KMS-11 (cell line): ENCODE data around the gene HNRNPA2B1.
"Not testable (repeated sequence)": the region's sequence is repeated elsewhere in the genome, so short reads cannot be mapped to it uniquely, and the experiment has no call there.

ENCODE experiments used
- H2AFZ ChIP-seq: fragments of 200-600 bp; sonication (generic); 2 replicates; pipeline ENCODE4 v1.6.1; 2016; ENCODE audit warnings: antibody characterized with exemption, mixed run types, low read depth
- H3K27ac ChIP-seq: fragments of 200-600 bp; sonication (generic); 2 replicates; pipeline ENCODE4 v1.6.1; 2016; ENCODE audit warnings: mild to moderate bottlenecking, mixed run types
- H3K27me3 ChIP-seq: fragments of 200-600 bp; sonication (generic); 2 replicates; pipeline ENCODE4 v1.6.1; 2017; ENCODE audit warnings: mild to moderate bottlenecking, low read depth, mixed run types, moderate library complexity; ENCODE audit not compliant: insufficient read depth
- H3K36me3 ChIP-seq: fragments of 200-600 bp; sonication (generic); 2 replicates; pipeline ENCODE4 v1.6.1; 2017; ENCODE audit warnings: mild to moderate bottlenecking, mixed run types; ENCODE audit not compliant: insufficient read depth
- H3K4me1 ChIP-seq: fragments of 200-600 bp; sonication (generic); 2 replicates; pipeline ENCODE4 v1.6.1; 2016; ENCODE audit warnings: mild to moderate bottlenecking, low read depth, mixed run types; ENCODE audit not compliant: poor library complexity, severe bottlenecking
- H3K4me2 ChIP-seq: fragments of 200-600 bp; sonication (generic); 2 replicates; pipeline ENCODE4 v1.7.0; 2016; ENCODE audit warnings: mild to moderate bottlenecking, mixed run types
- H3K4me3 ChIP-seq: fragments of 200-600 bp; sonication (generic); IDR thresholded peaks from 2 replicates; pipeline ENCODE4 v1.6.1; 2017; ENCODE audit warnings: low read depth, low read length, mixed read lengths; ENCODE audit not compliant: insufficient read depth
- H3K79me2 ChIP-seq: fragments of 200-600 bp; sonication (generic); 2 replicates; pipeline ENCODE4 v1.6.1; 2016; ENCODE audit warnings: low read depth, mixed run types; ENCODE audit not compliant: insufficient read depth
- H3K9ac ChIP-seq: fragments of 200-600 bp; sonication (generic); 2 replicates; pipeline ENCODE4 v1.6.1; 2016; ENCODE audit warnings: mild to moderate bottlenecking, mixed run types
- H4K20me1 ChIP-seq: fragments of 200-600 bp; sonication (generic); 2 replicates; pipeline ENCODE4 v1.6.1; 2016; ENCODE audit warnings: mild to moderate bottlenecking, mixed run types; ENCODE audit not compliant: insufficient read depth
- TF ChIP-seq, protein P1 (sequence below): fragments of 200-600 bp; sonication (generic); conservative IDR thresholded peaks from 2 replicates; pipeline ENCODE4 v1.6.1; 2017; ENCODE audit warnings: low read depth, mild to moderate bottlenecking, antibody characterized with exemption, low read length, moderate library complexity, mixed read lengths

The HNRNPA2B1 gene

DNA sequence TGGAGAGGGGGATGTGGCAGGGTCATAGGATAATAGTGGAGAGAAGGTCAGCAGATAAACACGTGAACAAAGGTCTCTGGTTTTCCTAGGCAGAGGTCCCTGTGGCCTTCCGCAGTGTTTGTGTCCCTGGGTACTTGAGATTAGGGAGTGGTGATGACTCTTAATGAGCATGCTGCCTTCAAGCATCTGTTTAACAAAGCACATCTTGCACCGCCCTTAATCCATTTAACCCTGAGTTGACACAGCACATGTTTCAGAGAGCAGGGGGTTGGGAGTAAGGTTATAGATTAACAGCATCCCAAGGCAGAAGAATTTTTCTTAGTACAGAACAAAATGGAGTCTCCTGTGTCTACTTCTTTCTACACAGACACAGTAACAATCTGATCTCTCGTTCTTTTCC lies 24.6 kb downstream of the HNRNPA2B1 start:
- H2AFZ ChIP-seq, H3K27ac ChIP-seq, H3K27me3 ChIP-seq, H3K36me3 ChIP-seq, H3K4me3 ChIP-seq, H3K9ac ChIP-seq, H4K20me1 ChIP-seq, H3K4me2 ChIP-seq: not testable (repeated sequence)
- Histone ChIP-seq H3K4me1 (peaks cover 14% of the 10 kb centered on the region), H3K79me2 (peaks cover 59% of the 10 kb centered on the region)

DNA sequence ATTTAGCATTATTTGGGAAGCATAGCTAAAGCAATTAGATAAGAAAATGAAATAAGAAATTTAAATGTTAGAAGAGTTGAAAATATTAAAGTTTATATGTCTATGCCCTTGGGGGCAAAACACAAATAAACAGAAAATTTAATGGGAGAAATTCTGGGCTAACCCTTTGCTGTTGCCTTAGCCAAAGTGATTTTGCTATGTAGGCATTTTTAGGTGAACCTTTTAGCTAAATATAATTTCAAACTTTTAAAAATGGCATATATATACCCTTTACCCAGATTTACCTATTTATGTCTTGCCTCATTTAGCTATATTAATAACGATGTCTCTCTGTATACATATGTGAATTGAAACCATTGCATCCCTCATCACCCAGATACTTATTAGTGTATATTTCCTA lies 28.5 kb downstream of the HNRNPA2B1 start:
- Histone ChIP-seq H3K4me1 (peaks cover 27% of the 10 kb centered on the region), H3K4me2 (no peak overlapping the region), H3K27me3 (no peaks in the 10 kb centered on the region), H2AFZ (no peak overlapping the region), H3K27ac (no peak overlapping the region), H3K9ac (no peak overlapping the region), H4K20me1 (peaks cover 24% of the 10 kb centered on the region), H3K36me3 (no peaks in the 10 kb centered on the region; the same call in 1 of the 2 replicates), H3K79me2 (peaks cover 86% of the 10 kb centered on the region), H3K4me3 (no peak overlapping the region)
- TF ChIP-seq, protein P1, sequence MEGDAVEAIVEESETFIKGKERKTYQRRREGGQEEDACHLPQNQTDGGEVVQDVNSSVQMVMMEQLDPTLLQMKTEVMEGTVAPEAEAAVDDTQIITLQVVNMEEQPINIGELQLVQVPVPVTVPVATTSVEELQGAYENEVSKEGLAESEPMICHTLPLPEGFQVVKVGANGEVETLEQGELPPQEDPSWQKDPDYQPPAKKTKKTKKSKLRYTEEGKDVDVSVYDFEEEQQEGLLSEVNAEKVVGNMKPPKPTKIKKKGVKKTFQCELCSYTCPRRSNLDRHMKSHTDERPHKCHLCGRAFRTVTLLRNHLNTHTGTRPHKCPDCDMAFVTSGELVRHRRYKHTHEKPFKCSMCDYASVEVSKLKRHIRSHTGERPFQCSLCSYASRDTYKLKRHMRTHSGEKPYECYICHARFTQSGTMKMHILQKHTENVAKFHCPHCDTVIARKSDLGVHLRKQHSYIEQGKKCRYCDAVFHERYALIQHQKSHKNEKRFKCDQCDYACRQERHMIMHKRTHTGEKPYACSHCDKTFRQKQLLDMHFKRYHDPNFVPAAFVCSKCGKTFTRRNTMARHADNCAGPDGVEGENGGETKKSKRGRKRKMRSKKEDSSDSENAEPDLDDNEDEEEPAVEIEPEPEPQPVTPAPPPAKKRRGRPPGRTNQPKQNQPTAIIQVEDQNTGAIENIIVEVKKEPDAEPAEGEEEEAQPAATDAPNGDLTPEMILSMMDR = no peak

DNA sequence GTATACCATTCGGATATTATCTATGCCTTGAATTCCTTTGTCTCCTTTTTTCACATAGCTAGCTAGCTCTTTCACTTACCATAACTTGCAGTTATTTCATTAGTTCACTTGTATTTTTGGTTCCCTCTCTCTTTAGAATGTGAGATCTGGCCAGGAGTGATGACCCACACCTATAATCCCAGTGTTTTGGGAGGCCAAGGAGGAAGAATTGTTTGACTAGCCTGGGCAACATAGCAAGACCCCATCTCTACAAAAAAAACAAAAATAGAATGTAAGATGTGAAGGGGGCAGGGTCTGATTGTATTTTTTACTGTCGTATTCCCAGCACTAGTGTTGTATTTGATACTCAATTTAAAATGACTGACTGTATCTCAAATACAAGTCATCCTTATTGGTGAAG lies 28.9 kb downstream of the HNRNPA2B1 start:
- no peak overlapping the region for H3K4me2 ChIP-seq
- TF ChIP-seq, protein P1 = no peak
- H3K4me1 ChIP-seq = peaks cover 32% of the 10 kb centered on the region
- no peak overlapping the region for H3K27ac ChIP-seq
- H3K27me3 ChIP-seq = no peaks in the 10 kb centered on the region
- H4K20me1 ChIP-seq = peaks cover 28% of the 10 kb centered on the region
- H3K79me2 ChIP-seq = peaks cover 90% of the 10 kb centered on the region
- no peaks in the 10 kb centered on the region; the same call in 1 of the 2 replicates for H3K36me3 ChIP-seq
- no peak overlapping the region for H2AFZ ChIP-seq
- H3K4me3 ChIP-seq = no peak overlapping the region
- no peak overlapping the region for H3K9ac ChIP-seq

DNA sequence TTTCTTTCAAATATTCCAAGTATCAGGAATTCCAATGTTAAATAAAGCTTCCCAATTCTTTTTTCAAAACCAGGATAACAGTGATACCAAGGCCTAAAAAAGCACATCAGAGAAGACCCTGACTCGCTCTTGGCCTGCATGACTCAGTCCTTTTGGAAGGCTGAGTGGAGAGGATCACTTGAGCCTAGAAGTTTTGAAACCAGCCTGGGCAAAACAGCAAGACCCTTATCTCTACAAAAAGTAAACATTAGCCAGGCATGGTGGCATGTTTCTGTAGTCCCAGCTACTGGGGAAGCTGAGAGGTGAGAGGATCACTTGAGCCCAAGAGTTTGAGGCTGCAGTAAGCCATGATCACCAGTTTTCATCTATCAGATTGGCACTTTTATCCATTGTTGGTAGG lies 29.9 kb downstream of the HNRNPA2B1 start:
- Histone ChIP-seq H3K9ac (no peak overlapping the region), H3K4me2 (no peak overlapping the region), H3K4me1 (peaks cover 41% of the 10 kb centered on the region), H3K4me3 (no peak overlapping the region), H3K27me3 (no peaks in the 10 kb centered on the region), H3K79me2 (peaks cover 100% of the 10 kb centered on the region), H3K27ac (no peak overlapping the region), H2AFZ (no peak overlapping the region), H4K20me1 (peaks cover 36% of the 10 kb centered on the region), H3K36me3 (no peaks in the 10 kb centered on the region; the same call in 1 of the 2 replicates)
- TF ChIP-seq, protein P1 = no peak

DNA sequence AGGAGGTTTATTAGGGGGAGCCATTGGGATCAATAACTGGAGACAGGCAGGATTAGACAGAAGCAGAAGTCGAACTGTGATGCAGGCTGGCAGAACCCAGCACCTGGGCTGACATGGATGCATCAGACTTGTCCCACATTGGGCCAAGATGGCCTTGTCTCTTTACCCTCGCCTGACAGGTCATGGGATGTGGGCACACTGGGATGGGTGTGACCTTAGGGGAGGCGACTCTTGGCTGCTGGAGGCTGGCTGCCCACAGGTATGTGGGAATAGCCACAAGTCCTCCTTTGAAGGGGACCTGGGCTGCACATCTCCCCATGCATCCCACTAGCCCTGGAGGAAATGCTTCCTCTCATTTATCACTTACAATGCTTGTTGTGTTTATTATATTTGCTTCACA lies 31.3 kb downstream of the HNRNPA2B1 start:
- H3K9ac ChIP-seq = no peak overlapping the region
- H3K4me2 ChIP-seq = no peak overlapping the region
- H3K27me3 ChIP-seq = no peaks in the 10 kb centered on the region
- H3K27ac ChIP-seq = no peak overlapping the region
- H3K4me3 ChIP-seq = no peak overlapping the region
- no peaks in the 10 kb centered on the region; the same call in 1 of the 2 replicates for H3K36me3 ChIP-seq
- no peak overlapping the region for H2AFZ ChIP-seq
- H3K4me1 ChIP-seq = peaks cover 42% of the 10 kb centered on the region
- H3K79me2 ChIP-seq = peaks cover 100% of the 10 kb centered on the region
- TF ChIP-seq, protein P1 = no peak
- peaks cover 38% of the 10 kb centered on the region for H4K20me1 ChIP-seq
